Neutrophil (primary cell): ENCODE data around the gene CDC16.

Source experiments
- H3K27ac ChIP-seq: fragments of 200-600 bp; sonication (generic); 2 replicates; pipeline ENCODE4 v1.5.1; 2016; ENCODE audit warnings: mild to moderate bottlenecking, moderate library complexity
- H3K27me3 ChIP-seq: fragments of 200-600 bp; sonication (generic); 2 replicates; pipeline ENCODE4 v1.6.0; 2016; ENCODE audit warnings: mild to moderate bottlenecking
- H3K36me3 ChIP-seq: fragments of 200-600 bp; sonication (generic); 2 replicates; pipeline ENCODE4 v1.5.1; 2017
- H3K4me1 ChIP-seq, 2 experiments: fragments of 200-600 bp in 1 of 2; sonication (generic) in 1 of 2; 1 replicate in 1 of 2; 2 replicates in 1 of 2; pipeline versions ENCODE4 v1.5.1 to v1.6.1; 2013 to 2016; ENCODE audit warnings: low read depth in 1 of 2, low read length in 1 of 2, mild to moderate bottlenecking in 1 of 2, moderate library complexity in 1 of 2; ENCODE audit not compliant: control insufficient read depth in 1 of 2, insufficient read depth in 1 of 2
- H3K4me3 ChIP-seq, 2 experiments: fragments of 200-600 bp in 1 of 2; sonication (generic) in 1 of 2; 1 replicate in 1 of 2; 2 replicates in 1 of 2; pipeline ENCODE4 v1.5.1; 2013 to 2016; ENCODE audit warnings: low read depth in 1 of 2, low read length in 1 of 2, mild to moderate bottlenecking in 1 of 2, moderate library complexity in 1 of 2
- H3K9me3 ChIP-seq: fragments of 200-600 bp; sonication (generic); 2 replicates; pipeline ENCODE4 v1.5.1; 2016
- CTCF ChIP-seq: fragments of 200-600 bp; sonication (generic); IDR thresholded peaks from 2 replicates; pipeline ENCODE4 v1.5.1; 2016; ENCODE audit warnings: antibody characterized with exemption

Gene CDC16

GRCh38 chr13:114204894-114205293 is 29.8 kb upstream of the CDC16 start:
- no peak overlapping the region for H3K27ac ChIP-seq
- H3K36me3 ChIP-seq, result no peaks in the 10 kb centered on the region
- H3K4me1 ChIP-seq, result no peaks in the 10 kb centered on the region
- no peak for TF ChIP-seq CTCF
- H3K9me3 ChIP-seq, result no peaks in the 10 kb centered on the region
- H3K27me3 ChIP-seq, result peaks cover 30% of the 10 kb centered on the region
- H3K4me3 ChIP-seq, result no peak overlapping the region

GRCh38 chr13:114208134-114208533 is 26.6 kb upstream of the CDC16 start:
- no peaks in the 10 kb centered on the region for H3K36me3 ChIP-seq
- peaks cover 12% of the 10 kb centered on the region for H3K27me3 ChIP-seq
- H3K4me1 ChIP-seq, result no peaks in the 10 kb centered on the region
- H3K9me3 ChIP-seq, result no peaks in the 10 kb centered on the region
- H3K27ac ChIP-seq, result no peak overlapping the region
- no peak overlapping the region for H3K4me3 ChIP-seq
- TF ChIP-seq CTCF, result no peak

GRCh38 chr13:114211446-114212157 is 23.1 kb upstream of the CDC16 start:
- no peaks in the 10 kb centered on the region for H3K9me3 ChIP-seq
- H3K36me3 ChIP-seq, result no peaks in the 10 kb centered on the region
- H3K27me3 ChIP-seq, result peaks cover 17% of the 10 kb centered on the region
- H3K27ac ChIP-seq, result no peak overlapping the region
- no peak for TF ChIP-seq CTCF
- no peak overlapping the region for H3K4me3 ChIP-seq
- no peaks in the 10 kb centered on the region for H3K4me1 ChIP-seq

GRCh38 chr13:114212158-114212495 is 22.6 kb upstream of the CDC16 start:
- H3K4me1 ChIP-seq, result no peaks in the 10 kb centered on the region
- H3K9me3 ChIP-seq, result no peaks in the 10 kb centered on the region
- no peak overlapping the region for H3K27ac ChIP-seq

GRCh38 chr13:114213980-114214379 is 20.7 kb upstream of the CDC16 start:
- H3K4me3 ChIP-seq, result no peak overlapping the region
- H3K9me3 ChIP-seq, result no peaks in the 10 kb centered on the region
- H3K27me3 ChIP-seq, result peaks cover 17% of the 10 kb centered on the region
- H3K36me3 ChIP-seq, result no peaks in the 10 kb centered on the region
- H3K4me1 ChIP-seq, result no peaks in the 10 kb centered on the region
- TF ChIP-seq CTCF, result no peak
- no peak overlapping the region for H3K27ac ChIP-seq

More at GRCh38 chr13:114212158-114212495, 22.6 kb upstream of the CDC16 start:
- TF ChIP-seq CTCF, result no peak
- Histone ChIP-seq H3K36me3 (no peaks in the 10 kb centered on the region), H3K4me3 (no peak overlapping the region), H3K27me3 (peaks cover 17% of the 10 kb centered on the region)
